K562 (cell line): ENCODE results near the gene KLF1. TPM values are rescaled to one million over a fixed set of nuclear protein-coding genes. Genes with fewer than 3 reads are reported as not detected.

Experiments
- ATAC-seq: fragments of 200-7000 bp; cut with Tn5 transposase; 3 replicates; pipeline ENCODE4 v1.9.1; 2020; ENCODE audit warnings: moderate library complexity
- BruUV-seq: library from RNA; stranded (reverse); fragments of 400-500 nt; replicated peaks from 2 replicates; lab custom pipeline; 2021; lab: Mats Ljungman, UMichigan
- CTCF ChIA-PET: fragments of 300-600 bp; formaldehyde crosslinking; extraction: SDS; loops from one replicate; lab custom pipeline; 2021; ENCODE audit warnings: low intra/inter-chr PET ratio; lab: Yijun Ruan, JAX
- POLR2A ChIA-PET: fragments of 300-600, 350-650 bp; sonication (Branson Sonifier 250); formaldehyde crosslinking; extraction: SDS; loops from one replicate; lab custom pipeline; 2021; ENCODE audit warnings: antibody characterized with exemption, inconsistent platforms; lab: Yijun Ruan, JAX
- DNase-seq, 4 experiments: peaks; one replicate each; pipeline versions ENCODE4 v3.0.0 to v3.0.0-alpha.2; 2011 to 2018; ENCODE audit warnings: low spot score in 3 of 4, mixed read lengths in 3 of 4; ENCODE audit errors: extremely low read depth in 1 of 4
- FAIRE-seq: peaks from 2 replicates; lab custom pipeline; 2011; peaks lifted over from hg19 to GRCh38; lab: Jason Lieb, UNC
- H2AFZ ChIP-seq: 2 replicates; pipeline ENCODE4 v1.6.0; 2011; ENCODE audit warnings: low read depth, low read length, control low read depth, inconsistent platforms
- H3K27ac ChIP-seq: fragments of 200-600 bp; 3 replicates; pipeline ENCODE4 v1.8.0; 2011; ENCODE audit warnings: low read depth, mild to moderate bottlenecking, control low read depth, inconsistent platforms, low read length, moderate library complexity, mixed read lengths; ENCODE audit errors: extremely low read depth
- H3K27me3 ChIP-seq, 2 experiments: fragments of 300-600 bp in 1 of 2; 2 replicates in 1 of 2; 3 replicates in 1 of 2; pipeline versions ENCODE4 v1.6.0 to v1.8.0; 2011; ENCODE audit warnings: inconsistent platforms in 2 of 2, low read length in 2 of 2, mild to moderate bottlenecking in 1 of 2, mixed read lengths in 1 of 2, moderate library complexity in 1 of 2; ENCODE audit not compliant: control insufficient read depth in 2 of 2, insufficient read depth in 2 of 2
- H3K36me3 ChIP-seq: fragments of 300-600 bp; 3 replicates; pipeline ENCODE4 v1.8.0; 2011; ENCODE audit warnings: mild to moderate bottlenecking, low read length, inconsistent platforms; ENCODE audit not compliant: control insufficient read depth, insufficient read depth
- H3K4me1 ChIP-seq, 2 experiments: fragments of 200-600 bp in 1 of 2; replicated peaks in 1 of 2; 2 replicates in 1 of 2; 3 replicates in 1 of 2; pipeline versions ENCODE4 v1.5.1 to v1.8.0; 2011; ENCODE audit warnings: inconsistent platforms in 2 of 2, low read length in 2 of 2, mild to moderate bottlenecking in 1 of 2, mixed read lengths in 1 of 2, moderate library complexity in 1 of 2; ENCODE audit not compliant: control insufficient read depth in 2 of 2, insufficient read depth in 2 of 2
- H3K4me2 ChIP-seq: 2 replicates; pipeline ENCODE4 v1.6.1; 2011; ENCODE audit warnings: low read length, control low read depth, inconsistent platforms, mixed read lengths; ENCODE audit not compliant: insufficient read depth
- H3K4me3 ChIP-seq: fragments of 200-600 bp; sonication (generic), shearing (Covaris generic); 2 replicates; pipeline ENCODE4 v1.5.1; 2016; ENCODE audit warnings: control low read depth, inconsistent platforms
- H3K79me2 ChIP-seq: fragments of 200-600 bp; 3 replicates; pipeline ENCODE4 v1.8.0; 2011; ENCODE audit warnings: low read length, inconsistent platforms; ENCODE audit not compliant: control insufficient read depth, insufficient read depth
- H3K9ac ChIP-seq, 2 experiments: 2 replicates each; pipeline versions ENCODE4 v1.6.0 to v1.6.1; 2011; ENCODE audit warnings: low read depth in 2 of 2, low read length in 2 of 2, control low read depth in 1 of 2, inconsistent platforms in 1 of 2, mild to moderate bottlenecking in 1 of 2, mixed read lengths in 1 of 2; ENCODE audit not compliant: insufficient read depth in 1 of 2
- H3K9me1 ChIP-seq: one replicate; pipeline ENCODE4 v1.6.0; 2011; ENCODE audit warnings: inconsistent platforms, mild to moderate bottlenecking, low read length, moderate library complexity; ENCODE audit not compliant: control insufficient read depth, insufficient read depth
- H3K9me3 ChIP-seq: replicated peaks from 2 replicates; pipeline ENCODE4 v1.5.1; 2011; ENCODE audit warnings: low read depth, low read length, inconsistent platforms; ENCODE audit not compliant: control insufficient read depth, insufficient read depth
- H4K20me1 ChIP-seq: replicated peaks from 2 replicates; pipeline ENCODE4 v1.6.1; 2011; ENCODE audit warnings: low read length, inconsistent platforms, mixed read lengths; ENCODE audit not compliant: control insufficient read depth, insufficient read depth
- BCOR ChIP-seq: fragments of 450-650 bp; IDR thresholded peaks from 2 replicates; pipeline ENCODE4 v1.6.1; 2016
- EHMT2 ChIP-seq: fragments of 450-650 bp; IDR thresholded peaks from 2 replicates; pipeline ENCODE4 v1.6.1; 2018; ENCODE audit warnings: antibody characterized with exemption
- FOXJ3 ChIP-seq: sonication (generic); formaldehyde crosslinking; IDR thresholded peaks from 2 replicates; pipeline ENCODE4 v1.4.0; 2020; ENCODE audit warnings: mild to moderate bottlenecking, missing genetic modification reagents
- FOXM1 ChIP-seq, 2 experiments: fragments of 450-650 bp in 1 of 2; sonication (generic) in 1 of 2; formaldehyde crosslinking in 1 of 2; IDR thresholded peaks; 2 replicates each; pipeline versions ENCODE4 v1.6.1 to v1.9.0; 2017 to 2022; ENCODE audit warnings: low read depth in 2 of 2, mild to moderate bottlenecking in 2 of 2, missing genetic modification reagents in 1 of 2, moderate library complexity in 1 of 2
- JUND ChIP-seq, 2 experiments: IDR thresholded peaks; 2 replicates in 1 of 2; 3 replicates in 1 of 2; pipeline ENCODE4 v1.6.1; 2011; ENCODE audit warnings: borderline replicate concordance in 2 of 2, low read depth in 2 of 2, low read length in 2 of 2, improper control_type of control experiment in 1 of 2, missing biosample characterization in 1 of 2, missing genetic modification characterization in 1 of 2, missing genetic modification reagents in 1 of 2
- KDM1A ChIP-seq, 2 experiments: fragments of 450-650 bp; IDR thresholded peaks; 2 replicates each; pipeline ENCODE4 v1.6.1; 2016; ENCODE audit warnings: mild to moderate bottlenecking in 2 of 2
- KLF1 ChIP-seq: fragments of 450-650 bp; IDR thresholded peaks from 2 replicates; pipeline ENCODE4 v1.6.1; 2016; ENCODE audit warnings: missing genetic modification characterization, missing compliant biosample characterization
- LCOR ChIP-seq: sonication (generic); formaldehyde crosslinking; IDR thresholded peaks from 2 replicates; pipeline ENCODE4 v1.8.0; 2022; ENCODE audit warnings: mild to moderate bottlenecking, missing genetic modification reagents
- MXI1 ChIP-seq: IDR thresholded peaks from 2 replicates; pipeline ENCODE4 v1.6.1; 2011; ENCODE audit warnings: low read depth, mild to moderate bottlenecking, improper control_type of control experiment, low read length
- PHF21A ChIP-seq: fragments of 450-650 bp; IDR thresholded peaks from 2 replicates; pipeline ENCODE4 v1.6.1; 2017; ENCODE audit warnings: low read depth, borderline replicate concordance
- RBM25 ChIP-seq: fragments of 200-400 bp; formaldehyde crosslinking; IDR thresholded peaks from 2 replicates; pipeline ENCODE4 v1.6.1; 2018; ENCODE audit warnings: low read length, low read depth, moderate library complexity; ENCODE audit not compliant: severe bottlenecking
- SMAD3 ChIP-seq: fragments of 450-650 bp; formaldehyde crosslinking; conservative IDR thresholded peaks from 2 replicates; pipeline ENCODE4 v1.4.0; 2020; ENCODE audit warnings: mild to moderate bottlenecking
- SRSF3 ChIP-seq: fragments of 200-400 bp; formaldehyde crosslinking; IDR thresholded peaks from 2 replicates; pipeline ENCODE4 v1.6.1; 2016; ENCODE audit warnings: mild to moderate bottlenecking, low read length, moderate library complexity; ENCODE audit not compliant: insufficient read depth
- ZNF146 ChIP-seq: IDR thresholded peaks from one replicate; pipeline ENCODE4 v1.6.1; 2018; ENCODE audit warnings: missing compliant biosample characterization; ENCODE audit not compliant: unreplicated experiment
- ZNF217 ChIP-seq: sonication (generic); formaldehyde crosslinking; IDR thresholded peaks from 2 replicates; pipeline ENCODE4 v1.8.0; 2022; ENCODE audit warnings: mild to moderate bottlenecking, missing genetic modification reagents
- WGBS: fragments of 100-300 bp; shearing (Covaris generic); methylation state at CpG from one replicate; pipeline ENCODE4 v1.1.6; 2016; ENCODE audit warnings: low coverage, mixed read lengths; ENCODE audit not compliant: insufficient coverage; ENCODE audit errors: missing lambda C conversion rate; 5-methylcytosine and 5-hydroxymethylcytosine counted together
- in situ Hi-C: fragments of 300-500 bp; cut with MboI; formaldehyde crosslinking; loops from 4 replicates; pipeline ENCODE4 v1.15.0; 2018; ENCODE audit warnings: inconsistent platforms, mixed read lengths
- intact Hi-C: fragments of 100-400 bp; cut with micrococcal nuclease; formaldehyde crosslinking; loops from 2 replicates; pipeline ENCODE4 v1.14.2; 2022
- polyA plus RNA-seq, 8 experiments: library from polyadenylated mRNA; depleted of rRNA in 4 of 8; stranded (reverse) in 5 of 8; unstranded in 3 of 8; fragments of >200 nt; fragmentation: Nextera tagmentation in 2 of 8; fragmentation: Illumina TruSeq in 1 of 8; extraction: Ambion mirVana in 2 of 8; extraction: Trizol in 1 of 8; gene quantifications; 2 replicates each; pipeline versions ENCODE4 v1.2.1 to v1.2.3, GENCODE V29; 2011 to 2014; ENCODE audit warnings: inconsistent platforms in 1 of 8, missing spikeins in 1 of 8
- total RNA-seq, 7 experiments: library from RNA; depleted of rRNA in 6 of 7; stranded (reverse); fragments of >200 nt in 6 of 7; fragmentation: Illumina TruSeq in 2 of 7; extraction: Trizol in 2 of 7; gene quantifications; 2 replicates each; pipeline versions ENCODE4 v1.2.1 to v1.2.3, GENCODE V29; 2011 to 2021; ENCODE audit warnings: low replicate concordance in 1 of 7
- TF ChIP-seq, protein P1 (sequence below): sonication (generic); formaldehyde crosslinking; IDR thresholded peaks from 2 replicates; pipeline ENCODE4 v1.8.1; 2023; ENCODE audit warnings: mild to moderate bottlenecking, missing genetic modification reagents

KLF1 gene
- total and polyA plus RNA-seq, 9 of the 15 experiments (the other 6 are each of a cell fraction or from before 2014, with no cell fraction given), result 8.4 to 163 (median 47.3) TPM

DNA sequence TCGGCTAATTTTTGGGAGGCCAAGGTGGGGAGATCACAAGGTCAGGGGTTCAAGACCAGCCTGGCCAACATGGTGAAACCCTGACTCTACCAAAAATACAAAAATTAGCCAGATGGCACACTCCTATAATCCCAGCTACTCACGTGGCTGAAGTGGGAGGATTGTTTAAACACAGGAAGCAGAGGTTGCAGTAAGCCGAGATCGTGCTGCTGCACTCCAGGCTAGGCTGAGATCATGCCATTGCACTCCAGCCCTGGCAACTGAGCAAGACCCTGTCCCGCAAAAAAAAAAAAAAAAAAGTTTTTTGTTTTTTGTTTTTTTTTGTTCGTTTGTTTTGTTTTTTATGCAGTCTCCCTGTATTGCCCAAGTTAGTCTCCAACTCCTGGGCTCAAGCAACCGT, 27.5 kb downstream of the KLF1 start (continued):
- TF ChIP-seq SMAD3 (CRISPR knock-in tag) (no peak), LCOR (CRISPR knock-in tag) (no peak), FOXM1 (IDR thresholded peaks at IDR 0.05; ENCODE audit: low read depth) (no peak), FOXM1 (CRISPR knock-in tag; IDR thresholded peaks at IDR 0.05; ENCODE audit: low read depth) (no peak), ZNF217 (CRISPR knock-in tag) (no peak), EHMT2 (no peak), JUND (IDR thresholded peaks at IDR 0.05; ENCODE audit: borderline replicate concordance, low read depth, low read length) (no peak), JUND (tag; IDR thresholded peaks at IDR 0.05; ENCODE audit: borderline replicate concordance, low read depth, low read length) (no peak), SRSF3 (no peak)

DNA sequence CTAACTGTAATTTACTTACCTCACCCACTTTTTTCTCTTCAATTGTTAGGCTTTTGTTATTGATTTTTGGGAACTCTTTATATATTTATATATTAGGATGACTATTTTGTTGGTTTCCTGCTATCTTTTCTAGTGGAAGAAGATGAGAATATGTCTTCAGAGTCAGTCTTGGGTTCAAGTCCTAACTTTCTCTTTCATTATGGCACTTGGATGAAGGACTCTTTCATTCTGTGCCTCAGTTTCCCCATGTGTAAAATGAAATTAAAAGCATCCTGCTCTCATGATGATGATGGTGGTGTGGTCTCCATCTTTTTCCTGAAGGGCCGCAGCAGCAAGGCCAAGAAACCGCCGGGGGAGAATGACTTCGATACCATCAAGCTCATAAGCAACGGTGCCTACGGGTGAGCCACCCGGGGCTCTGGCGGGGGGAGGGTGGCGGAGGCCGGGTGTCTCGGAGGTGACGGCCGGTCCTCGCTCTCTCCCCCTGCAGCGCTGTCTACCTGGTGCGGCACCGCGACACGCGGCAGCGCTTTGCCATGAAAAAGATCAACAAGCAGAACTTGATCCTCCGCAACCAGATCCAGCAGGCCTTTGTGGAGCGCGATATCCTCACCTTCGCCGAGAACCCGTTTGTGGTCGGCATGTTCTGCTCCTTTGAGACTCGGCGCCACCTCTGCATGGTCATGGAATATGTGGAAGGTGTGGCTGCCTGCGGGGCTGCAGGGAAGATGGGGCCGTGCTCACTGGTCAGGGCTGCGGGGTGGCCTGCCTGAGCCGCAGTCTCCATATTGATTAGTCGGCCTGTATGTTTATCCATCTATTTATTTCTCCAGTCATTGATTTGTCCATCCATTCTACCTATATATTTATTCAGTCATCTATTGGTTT, 28.7 kb downstream of the KLF1 start:
- FAIRE-seq, result no peak
- H3K4me3 ChIP-seq, result no peak overlapping the region
- WGBS, result 77% methylated on average over 24 of the region's 35 CpGs
- peaks cover 15% of the 10 kb centered on the region; the same call in 2 of the 3 replicates for H3K36me3 ChIP-seq
- no peaks in the 10 kb centered on the region for H3K9me3 ChIP-seq
- DNase-seq, result no peak
- no peak for ATAC-seq
- H3K79me2 ChIP-seq, result no peaks in the 10 kb centered on the region
- POLR2A ChIA-PET, result no interaction called here
- in situ Hi-C loops, result no loop called here
- no peaks in the 10 kb centered on the region for H4K20me1 ChIP-seq
- intact Hi-C loops, result no loop called here
- no peaks in the 10 kb centered on the region for H3K9me1 ChIP-seq
- BruUV-seq, result TSS peak; percentile 49
- no peaks in the 10 kb centered on the region for H3K27me3 ChIP-seq
- H3K4me1 ChIP-seq, result peaks cover 0 to 5% of the 10 kb centered on the region in 2 experiments; a peak in 1 of 5 replicates
- no peak overlapping the region for H2AFZ ChIP-seq
- no peak overlapping the region for H3K27ac ChIP-seq
- TF ChIP-seq RBM25 (peak; percentile 13), KDM1A (IDR thresholded peaks at IDR 0.05) (peak; percentile 13 to 35; a peak in 1 of 4 replicates), MXI1 (no peak), KLF1 (peak; percentile 70), FOXJ3 (CRISPR knock-in tag) (no peak), ZNF146 (CRISPR knock-in tag) (no peak), BCOR (peak; percentile 97), PHF21A (no peak)
- TF ChIP-seq, protein P1, sequence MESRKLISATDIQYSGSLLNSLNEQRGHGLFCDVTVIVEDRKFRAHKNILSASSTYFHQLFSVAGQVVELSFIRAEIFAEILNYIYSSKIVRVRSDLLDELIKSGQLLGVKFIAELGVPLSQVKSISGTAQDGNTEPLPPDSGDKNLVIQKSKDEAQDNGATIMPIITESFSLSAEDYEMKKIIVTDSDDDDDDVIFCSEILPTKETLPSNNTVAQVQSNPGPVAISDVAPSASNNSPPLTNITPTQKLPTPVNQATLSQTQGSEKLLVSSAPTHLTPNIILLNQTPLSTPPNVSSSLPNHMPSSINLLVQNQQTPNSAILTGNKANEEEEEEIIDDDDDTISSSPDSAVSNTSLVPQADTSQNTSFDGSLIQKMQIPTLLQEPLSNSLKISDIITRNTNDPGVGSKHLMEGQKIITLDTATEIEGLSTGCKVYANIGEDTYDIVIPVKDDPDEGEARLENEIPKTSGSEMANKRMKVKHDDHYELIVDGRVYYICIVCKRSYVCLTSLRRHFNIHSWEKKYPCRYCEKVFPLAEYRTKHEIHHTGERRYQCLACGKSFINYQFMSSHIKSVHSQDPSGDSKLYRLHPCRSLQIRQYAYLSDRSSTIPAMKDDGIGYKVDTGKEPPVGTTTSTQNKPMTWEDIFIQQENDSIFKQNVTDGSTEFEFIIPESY (CRISPR knock-in tag), result peak; percentile 96
- CTCF ChIA-PET, result no interaction called here
- no peak overlapping the region for H3K9ac ChIP-seq
- no peak overlapping the region for H3K4me2 ChIP-seq
